Natural killer cell treated with Interleukin-12 subunit alpha and Interleukin-12 subunit beta and Interleukin-15 and Interleukin-18, amount 100 ng/mL, for 72 hours (primary cell): ENCODE measurements around the gene TOMM7. TPM values are rescaled to one million over a fixed set of nuclear protein-coding genes. Genes with fewer than 3 reads are reported as not detected.

Experiments used
- ATAC-seq, 2 donors: fragments of 150-1000 bp; cut with Tn5 transposase in 1 of 2; sonication (Bioruptor Pico), chemical (Tn5 transposase) in 1 of 2; 2 replicates each; pipeline ENCODE4 v1.10.0; 2021
- DNase-seq: peaks from one replicate; pipeline ENCODE4 v3.0.0; 2022; ENCODE audit warnings: low spot score
- H3K27ac Mint-ChIP-seq, 2 donors: 1 replicate in 1 of 2; 2 replicates in 1 of 2; pipeline ENCODE4 v1.8.0; 2022; ENCODE audit warnings: mixed read lengths in 2 of 2, mild to moderate bottlenecking in 1 of 2, moderate library complexity in 1 of 2
- H3K27me3 Mint-ChIP-seq, 2 donors: 1 replicate in 1 of 2; 2 replicates in 1 of 2; pipeline ENCODE4 v1.8.0; 2022; ENCODE audit warnings: mixed read lengths in 2 of 2
- H3K36me3 Mint-ChIP-seq: one replicate; pipeline ENCODE4 v1.8.0; 2022; ENCODE audit warnings: mixed read lengths
- H3K4me1 Mint-ChIP-seq, 2 donors: 1 replicate in 1 of 2; 2 replicates in 1 of 2; pipeline ENCODE4 v1.8.0; 2022; ENCODE audit warnings: low read depth in 2 of 2, mixed read lengths in 2 of 2, mild to moderate bottlenecking in 1 of 2
- H3K4me3 Mint-ChIP-seq: one replicate; pipeline ENCODE4 v1.8.0; 2022; ENCODE audit warnings: mixed read lengths
- H3K9me3 Mint-ChIP-seq: 2 replicates; pipeline ENCODE4 v1.8.0; 2022; ENCODE audit warnings: mixed read lengths
- total RNA-seq, 2 donors: library from RNA; stranded (reverse); gene quantifications; one replicate each; pipeline ENCODE4 v1.2.3, GENCODE V29; 2022

The TOMM7 gene
- total RNA-seq, 2 donors from 2014 or later: 136 to 203 TPM

DNA sequence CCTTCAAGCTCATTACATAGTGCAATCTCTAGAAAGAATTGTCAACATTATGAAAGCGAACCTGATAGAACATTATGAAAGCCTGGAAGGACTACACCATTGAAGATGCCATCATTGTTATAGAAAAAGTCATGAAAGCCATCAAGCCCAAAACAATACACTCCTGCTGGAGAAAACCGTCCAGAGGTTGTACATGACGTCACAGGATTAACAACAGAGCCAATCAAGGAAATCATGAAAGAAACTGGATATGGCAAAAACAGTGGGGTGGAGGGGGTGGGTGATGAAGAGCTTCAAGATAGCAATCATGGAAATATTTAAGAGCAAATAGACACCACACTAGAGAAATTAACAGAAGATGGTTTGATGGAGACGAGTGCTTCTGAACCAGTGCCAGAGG lies 45.7 kb downstream of the TOMM7 start:
- H3K4me1 Mint-ChIP-seq: no peaks in the 10 kb centered on the region
- peaks cover 16 to 34% of the 10 kb centered on the region in 2 donors for H3K27me3 Mint-ChIP-seq
- DNase-seq (no peak), ATAC-seq (no peak)
- H3K27ac Mint-ChIP-seq: no peak overlapping the region
- H3K9me3 Mint-ChIP-seq: no peaks in the 10 kb centered on the region
- no peak overlapping the region for H3K4me3 Mint-ChIP-seq
- no peaks in the 10 kb centered on the region for H3K36me3 Mint-ChIP-seq

DNA sequence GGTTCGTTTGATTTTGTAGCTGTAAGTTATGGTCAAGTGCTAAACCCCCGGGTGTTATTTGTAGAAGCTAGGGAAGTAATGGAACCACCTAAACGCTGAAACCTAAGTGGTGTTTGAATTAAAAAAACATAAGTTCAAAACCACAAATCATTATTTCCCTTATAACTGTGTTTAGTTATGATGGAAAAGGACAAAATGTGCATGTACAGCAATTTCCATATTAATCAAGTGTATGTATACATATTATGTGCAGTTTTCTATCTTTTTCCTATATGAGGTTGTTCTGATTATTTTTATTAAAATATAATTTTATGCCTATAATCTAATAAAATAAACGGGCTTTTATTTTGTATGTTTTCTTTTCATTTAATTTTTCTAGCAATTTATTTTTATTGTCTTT lies 49.8 kb downstream of the TOMM7 start:
- DNase-seq: no peak
- ATAC-seq: no peak
- Mint-ChIP-seq H3K9me3 (no peaks in the 10 kb centered on the region), H3K4me3 (no peak overlapping the region), H3K27me3 (peaks cover 24 to 38% of the 10 kb centered on the region in 2 donors), H3K4me1 (no peaks in the 10 kb centered on the region), H3K27ac (no peak overlapping the region), H3K36me3 (no peaks in the 10 kb centered on the region)

- Mint-ChIP-seq H3K4me1 (no peaks in the 10 kb centered on the region), H3K27me3 (peaks cover 31 to 43% of the 10 kb centered on the region in 2 donors), H3K27ac (no peak overlapping the region), H3K9me3 (no peaks in the 10 kb centered on the region), H3K36me3 (no peaks in the 10 kb centered on the region), H3K4me3 (no peak overlapping the region)
- DNase-seq: no peak
- no peak for ATAC-seq
These were observed 50.8 kb downstream of the TOMM7 start for GRCh38 chr7:22771872-22772228.

DNA sequence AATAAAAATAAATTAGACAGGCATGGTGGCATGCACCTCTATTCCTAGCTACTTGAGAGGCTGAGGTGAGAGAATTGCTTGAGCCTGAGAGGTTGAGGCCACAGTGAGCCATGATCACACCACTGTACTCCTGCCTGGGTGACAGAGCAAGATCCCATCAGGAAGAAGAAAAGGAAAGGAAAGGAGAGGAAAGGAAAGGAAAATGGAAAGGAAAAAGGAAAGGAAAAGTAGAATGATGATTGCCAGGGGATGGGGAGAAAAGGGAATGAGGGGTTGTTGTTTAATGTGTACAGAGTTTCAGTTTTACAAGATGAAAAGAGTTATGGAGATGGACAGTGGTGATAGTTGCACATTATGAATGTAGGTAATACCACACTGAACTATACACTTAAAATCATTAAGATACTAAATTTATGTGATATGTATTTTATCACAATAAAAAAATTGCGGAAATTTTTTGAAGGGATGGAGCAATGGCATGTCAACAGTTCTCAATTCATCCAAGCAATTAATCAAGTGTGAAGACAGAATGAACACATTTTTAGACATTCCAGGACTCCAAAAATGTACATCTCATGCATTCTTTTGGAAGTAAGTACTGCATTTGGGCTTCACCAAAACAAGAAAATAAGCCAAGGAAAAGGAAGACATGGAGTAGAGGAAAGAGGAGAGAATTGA lies 51.3 kb downstream of the TOMM7 start:
- H3K27me3 Mint-ChIP-seq: peaks cover 30 to 48% of the 10 kb centered on the region in 2 donors
- H3K36me3 Mint-ChIP-seq: no peaks in the 10 kb centered on the region
- H3K9me3 Mint-ChIP-seq: no peaks in the 10 kb centered on the region
- DNase-seq (no peak), ATAC-seq (no peak)
- H3K27ac Mint-ChIP-seq: no peak overlapping the region
- no peaks in the 10 kb centered on the region for H3K4me1 Mint-ChIP-seq
- no peak overlapping the region for H3K4me3 Mint-ChIP-seq

GRCh38 chr7:22765609-22766008 lies 57.0 kb downstream of the TOMM7 start:
- DNase-seq: no peak
- H3K27me3 Mint-ChIP-seq: peaks cover 36 to 52% of the 10 kb centered on the region in 2 donors
- no peak overlapping the region for H3K4me3 Mint-ChIP-seq
- no peaks in the 10 kb centered on the region for H3K36me3 Mint-ChIP-seq
- no peaks in the 10 kb centered on the region for H3K9me3 Mint-ChIP-seq
- no peak overlapping the region for H3K27ac Mint-ChIP-seq
- H3K4me1 Mint-ChIP-seq: no peaks in the 10 kb centered on the region
- ATAC-seq: no peak

Other genes with a start within 250 kb of the TOMM7 start
- gene IL6, start 95.6 kb downstream of the TOMM7 start, total RNA-seq: 100 to 1,000 TPM; 151 to 253 TPM
- 10 to 100 TPM; 47.1 to 67.4 TPM for gene HYCC1, start 191.3 kb upstream of the TOMM7 start, total RNA-seq